GM23338 (cell line): ENCODE results near the gene TPCN2. TPM values are rescaled to one million over a fixed set of nuclear protein-coding genes. Genes with fewer than 3 reads are reported as not detected.

Experiments
- ATAC-seq: fragments of 200-7000 bp; cut with Tn5 transposase; 3 replicates; pipeline ENCODE4 v1.9.1; 2020
- DNase-seq: peaks from one replicate; pipeline ENCODE4 v3.0.0-alpha.2; 2015; ENCODE audit warnings: low spot score
- H2AFZ ChIP-seq: fragments of 200-600 bp; sonication (generic); 2 replicates; pipeline ENCODE4 v1.8.0; 2016; ENCODE audit warnings: antibody characterized with exemption, mild to moderate bottlenecking, moderate library complexity
- H3F3A ChIP-seq: fragments of 200-600 bp; sonication (generic); replicated peaks from 2 replicates; pipeline ENCODE4 v1.8.0; 2017; ENCODE audit warnings: antibody characterized with exemption, mixed run types, low read depth
- H3K27ac ChIP-seq: fragments of 200-600 bp; sonication (generic); 2 replicates; pipeline ENCODE4 v1.6.1; 2016; ENCODE audit warnings: low read depth
- H3K27me3 ChIP-seq: fragments of 200-600 bp; sonication (generic); 2 replicates; pipeline ENCODE4 v1.8.0; 2016; ENCODE audit warnings: mild to moderate bottlenecking, mixed run types, moderate library complexity; ENCODE audit not compliant: insufficient read depth
- H3K36me3 ChIP-seq: fragments of 200-600 bp; sonication (generic); 2 replicates; pipeline ENCODE4 v1.8.0; 2016; ENCODE audit warnings: mild to moderate bottlenecking; ENCODE audit not compliant: insufficient read depth
- H3K4me1 ChIP-seq: fragments of 200-600 bp; sonication (generic); 2 replicates; pipeline ENCODE4 v1.8.0; 2016; ENCODE audit warnings: mild to moderate bottlenecking, moderate library complexity; ENCODE audit not compliant: insufficient read depth
- H3K4me2 ChIP-seq: fragments of 200-600 bp; sonication (generic); 2 replicates; pipeline ENCODE4 v1.7.1; 2017; ENCODE audit warnings: mixed run types
- H3K4me3 ChIP-seq: fragments of 200-600 bp; sonication (generic); 2 replicates; pipeline ENCODE4 v1.6.1; 2016; ENCODE audit warnings: mixed run types
- H3K79me2 ChIP-seq: fragments of 200-600 bp; sonication (generic); replicated peaks from 2 replicates; pipeline ENCODE4 v1.8.0; 2017; ENCODE audit warnings: mild to moderate bottlenecking; ENCODE audit not compliant: insufficient read depth
- H3K9me2 ChIP-seq: fragments of 200-600 bp; sonication (generic); 2 replicates; pipeline ENCODE4 v1.8.0; 2017; ENCODE audit not compliant: insufficient read depth
- H4K20me1 ChIP-seq: fragments of 200-600 bp; sonication (generic); replicated peaks from 2 replicates; pipeline ENCODE4 v1.8.0; 2017; ENCODE audit warnings: mild to moderate bottlenecking; ENCODE audit not compliant: insufficient read depth
- H3K27ac Mint-ChIP-seq: 2 replicates; pipeline ENCODE4 v1.8.0; 2020; ENCODE audit warnings: inconsistent platforms, mild to moderate bottlenecking, moderate library complexity, mixed read lengths
- H3K27me3 Mint-ChIP-seq: 3 replicates; pipeline ENCODE4 v1.8.0; 2022; ENCODE audit warnings: low read depth, mild to moderate bottlenecking, moderate library complexity, mixed read lengths, inconsistent platforms; ENCODE audit not compliant: insufficient read depth, poor library complexity
- H3K36me3 Mint-ChIP-seq: 3 replicates; pipeline ENCODE4 v1.8.0; 2021; ENCODE audit warnings: low read depth, mild to moderate bottlenecking, inconsistent platforms, moderate library complexity, mixed read lengths
- H3K4me1 Mint-ChIP-seq: 3 replicates; pipeline ENCODE4 v1.8.0; 2020; ENCODE audit warnings: mild to moderate bottlenecking, inconsistent platforms, mixed read lengths
- H3K4me3 Mint-ChIP-seq: 3 replicates; pipeline ENCODE4 v1.8.0; 2021; ENCODE audit warnings: moderate library complexity, mild to moderate bottlenecking, inconsistent platforms, mixed read lengths
- H3K9me3 Mint-ChIP-seq: 3 replicates; pipeline ENCODE4 v1.8.0; 2020; ENCODE audit warnings: moderate library complexity, mild to moderate bottlenecking, inconsistent platforms, mixed read lengths
- CREB1 ChIP-seq: fragments of 250-450 bp; sonication (Bioruptor Pico); IDR thresholded peaks from 2 replicates; pipeline ENCODE4 v1.5.0; 2020; ENCODE audit warnings: low read depth, mild to moderate bottlenecking, moderate library complexity
- CTCF ChIP-seq, 2 experiments: fragments of 200-600 bp in 1 of 2; sonication (generic) in 1 of 2; conservative IDR thresholded peaks; 2 replicates each; pipeline versions ENCODE4 v1.5.1 to v1.6.1; 2016 to 2017; ENCODE audit warnings: antibody characterized with exemption in 2 of 2, low read depth in 2 of 2, mild to moderate bottlenecking in 2 of 2, moderate library complexity in 1 of 2
- ETS1 ChIP-seq: IDR thresholded peaks from 2 replicates; pipeline ENCODE4 v1.6.1; 2016; ENCODE audit warnings: antibody characterized with exemption
- EZH2 ChIP-seq: fragments of 200-600 bp; sonication (generic); IDR thresholded peaks from one replicate; pipeline ENCODE4 v1.8.0; 2017; ENCODE audit warnings: antibody characterized with exemption, mild to moderate bottlenecking, low read depth; ENCODE audit not compliant: unreplicated experiment
- EZH2phosphoT487 ChIP-seq: fragments of 200-600 bp; sonication (generic); IDR thresholded peaks from one replicate; pipeline ENCODE4 v1.8.1; 2018; ENCODE audit warnings: antibody characterized with exemption; ENCODE audit not compliant: unreplicated experiment
- JUNB ChIP-seq: IDR thresholded peaks from one replicate; pipeline ENCODE4 v1.6.1; 2016; ENCODE audit warnings: antibody characterized with exemption; ENCODE audit not compliant: unreplicated experiment
- NANOG ChIP-seq: IDR thresholded peaks from 2 replicates; pipeline ENCODE4 v1.6.1; 2016; ENCODE audit warnings: antibody characterized with exemption, borderline replicate concordance
- POLR2AphosphoS5 ChIP-seq: IDR thresholded peaks from 2 replicates; pipeline ENCODE4 v1.6.1; 2016; ENCODE audit warnings: antibody characterized with exemption, low read depth
- REST ChIP-seq: IDR thresholded peaks from one replicate; pipeline ENCODE4 v1.6.1; 2018; ENCODE audit warnings: antibody characterized with exemption; ENCODE audit not compliant: unreplicated experiment
- STAT1 ChIP-seq: IDR thresholded peaks from one replicate; pipeline ENCODE4 v1.6.1; 2016; ENCODE audit warnings: antibody characterized with exemption; ENCODE audit not compliant: unreplicated experiment
- ZNF114 ChIP-seq: fragments of 250-450 bp; sonication (Bioruptor Pico); IDR thresholded peaks from 2 replicates; pipeline ENCODE4 v1.5.0; 2020; ENCODE audit warnings: mild to moderate bottlenecking, moderate library complexity
- ZNF331 ChIP-seq: fragments of 250-450 bp; sonication (Bioruptor Pico); IDR thresholded peaks from 2 replicates; pipeline ENCODE4 v1.5.0; 2020; ENCODE audit warnings: low read depth, mild to moderate bottlenecking, moderate library complexity
- ZNF462 ChIP-seq: fragments of 250-450 bp; sonication (Bioruptor Pico); IDR thresholded peaks from 2 replicates; pipeline ENCODE4 v1.5.0; 2020; ENCODE audit warnings: mild to moderate bottlenecking, moderate library complexity
- polyA plus RNA-seq: library from polyadenylated mRNA; unstranded; fragments of >200 nt; fragmentation: Nextera tagmentation; extraction: Ambion mirVana; gene quantifications from 2 replicates; pipeline ENCODE4 v1.2.1, GENCODE V29; 2016
- total RNA-seq: library from RNA; depleted of rRNA; stranded (reverse); fragments of >200 nt; shearing (Covaris generic); gene quantifications from 2 replicates; pipeline ENCODE4 v1.2.3, GENCODE V29; 2014

The TPCN2 gene
- total and polyA plus RNA-seq, 2 experiments from 2014 or later, result 5.8 to 14.7 TPM

- no peak for DNase-seq
- H3K4me1 Mint-ChIP-seq, result no peaks in the 10 kb centered on the region
- Histone ChIP-seq H3K79me2 (no peaks in the 10 kb centered on the region), H3K9me2 (0 out of 2 replicates have a peak, but pooled peaks cover 2% of the 10 kb centered on the region), H4K20me1 (no peaks in the 10 kb centered on the region), H3K4me2 (no peak overlapping the region), H3K27me3 (no peaks in the 10 kb centered on the region), H3K36me3 (peaks cover 8% of the 10 kb centered on the region), H3K4me3 (no peak overlapping the region), H2AFZ (no peak overlapping the region), H3F3A (no peaks in the 10 kb centered on the region), H3K27ac (no peak overlapping the region), H3K4me1 (no peaks in the 10 kb centered on the region)
- H3K27me3 Mint-ChIP-seq, result peaks cover 8% of the 10 kb centered on the region
- H3K9me3 Mint-ChIP-seq, result peaks cover 17% of the 10 kb centered on the region
- no peak overlapping the region for H3K27ac Mint-ChIP-seq
- peaks cover 12% of the 10 kb centered on the region; the same call in 2 of the 3 replicates for H3K36me3 Mint-ChIP-seq
- no peak for TF ChIP-seq CTCF (conservative IDR thresholded peaks at IDR 0.05; ENCODE audit: low read depth in 2 of 2)
- no peak for TF ChIP-seq ZNF114 (CRISPR knock-in tag)
- no peak for TF ChIP-seq ZNF462 (CRISPR knock-in tag)
- TF ChIP-seq EZH2phosphoT487, result no peak
- no peak for TF ChIP-seq REST
- TF ChIP-seq JUNB, result no peak
- no peak for TF ChIP-seq CREB1
- TF ChIP-seq STAT1, result no peak
- TF ChIP-seq ETS1, result no peak
- no peak for TF ChIP-seq POLR2AphosphoS5
- no peak for TF ChIP-seq EZH2
- TF ChIP-seq ZNF331 (CRISPR knock-in tag), result no peak
- TF ChIP-seq NANOG, result no peak
- ATAC-seq, result no peak
- H3K4me3 Mint-ChIP-seq, result no peak overlapping the region; the same call in 2 of the 3 replicates
Measured at GRCh38 chr11:69137151-69137844, 88.6 kb downstream of the TPCN2 start.
